Stomach (tissue), 9 donors: ENCODE measurements around the gene TREX2. TPM values are rescaled to one million over a fixed set of nuclear protein-coding genes. Genes with fewer than 3 reads are reported as not detected.
"Not testable (repeated sequence)": the region's sequence is repeated elsewhere in the genome, so short reads cannot be mapped to it uniquely, and the experiment has no call there.

Experiments used
- DNase-seq, 2 donors: peaks; one replicate each; pipeline versions ENCODE4 v3.0.0 to v3.0.0-alpha.2; 2013 to 2019
- H3K27ac ChIP-seq, 5 donors: fragments of 200-600 bp in 4 of 5; sonication (generic) in 4 of 5; one replicate each; pipeline ENCODE4 v1.5.1; 2013 to 2019; ENCODE audit warnings: mild to moderate bottlenecking in 1 of 5, moderate library complexity in 1 of 5
- H3K27me3 ChIP-seq, 3 donors: fragments of 200-600 bp; sonication (generic); one replicate each; pipeline ENCODE4 v1.5.1; 2017 to 2019; ENCODE audit warnings: mixed run types in 1 of 3
- H3K36me3 ChIP-seq, 4 donors: fragments of 200-600 bp; sonication (generic); 1 replicate in 3 of 4; 2 replicates in 1 of 4; pipeline ENCODE4 v1.5.1; 2016 to 2019
- H3K4me1 ChIP-seq, 4 donors: fragments of 200-600 bp; sonication (generic); one replicate each; pipeline ENCODE4 v1.5.1; 2016 to 2019
- H3K4me3 ChIP-seq, 4 donors: fragments of 200-600 bp; sonication (generic) in 3 of 4; one replicate each; pipeline ENCODE4 v1.5.1; 2016 to 2019; ENCODE audit warnings: mild to moderate bottlenecking in 1 of 4
- H3K9me3 ChIP-seq, 4 donors: fragments of 200-600 bp; sonication (generic); one replicate each; pipeline ENCODE4 v1.5.1; 2016 to 2019
- CTCF ChIP-seq, 7 experiments: fragments of 450-650 bp in 4 of 7; fragments of 200-600 bp in 3 of 7; sonication (generic) in 3 of 7; IDR thresholded peaks; one replicate each; pipeline ENCODE4 v1.5.1; 2016 to 2019; ENCODE audit warnings: antibody characterized with exemption in 7 of 7, control low read depth in 2 of 7, mild to moderate bottlenecking in 1 of 7
- EP300 ChIP-seq: sonication (generic); formaldehyde crosslinking; IDR thresholded peaks from one replicate; pipeline ENCODE4 v1.6.1; 2017; ENCODE audit warnings: antibody characterized with exemption
- POLR2A ChIP-seq, 4 donors: fragments of 450-650 bp; IDR thresholded peaks; one replicate each; pipeline ENCODE4 v1.6.1; 2016; ENCODE audit warnings: antibody characterized with exemption in 4 of 4, control low read depth in 2 of 4, mild to moderate bottlenecking in 1 of 4, moderate library complexity in 1 of 4
- POLR2AphosphoS5 ChIP-seq, 3 donors: sonication (generic); formaldehyde crosslinking; IDR thresholded peaks; one replicate each; pipeline ENCODE4 v1.6.1; 2016; ENCODE audit warnings: antibody characterized with exemption in 3 of 3
- WGBS, 5 donors: extraction: QIAGEN DNeasy Blood & Tissue Kit in 3 of 5; methylation state at CpG; one replicate each; pipeline versions ENCODE4 v1.1.5 to v1.1.7; 2013 to 2018; 5-methylcytosine and 5-hydroxymethylcytosine counted together
- intact Hi-C: fragments of 100-400 bp; cut with DNase I; formaldehyde crosslinking; loops from one replicate; pipeline ENCODE4 v1.15.1; 2023; ENCODE audit warnings: low total_unique reads
- polyA plus RNA-seq, 3 donors: library from polyadenylated mRNA; stranded (reverse); fragments of 200-250 nt; gene quantifications; one replicate each; pipeline ENCODE4 v1.2.3, GENCODE V29; 2013
- total RNA-seq, 5 donors: library from RNA; depleted of rRNA; stranded (reverse); fragments of >200 nt; gene quantifications; one replicate each; pipeline versions ENCODE4 v1.1.0 to v1.2.3, GENCODE V29; 2014 to 2016
- donor health status: healthy with polysubstance abuse.
- donor health status: Bipolar disorder and iron deficiency.
- donor health status: healthy.

TREX2 gene
- total and polyA plus RNA-seq, 8 donors, result 0.62 to 13.3 (median 2.2) TPM; not detected in 3

GRCh38 chrX:153405426-153405825, 40.4 kb downstream of the TREX2 start:
- WGBS, 5 donors, result 35 to 63% (median 46%) methylated on average over 2 to 5 of the region's 5 CpGs
- Histone ChIP-seq H3K4me3 (no peak overlapping the region), H3K9me3 (peaks cover 0 to 11% (median 4%) of the 10 kb centered on the region in 4 donors), H3K27ac (no peak overlapping the region), H3K4me1 (no peaks in the 10 kb centered on the region), H3K36me3 (no peaks in the 10 kb centered on the region), H3K27me3 (no peaks in the 10 kb centered on the region)
- no peak for TF ChIP-seq POLR2AphosphoS5 (IDR thresholded peaks at IDR 0.05)
- TF ChIP-seq POLR2A (IDR thresholded peaks at IDR 0.05), result no peak
- no peak for TF ChIP-seq CTCF (IDR thresholded peaks at IDR 0.05)
- TF ChIP-seq EP300, result no peak
- no peak for DNase-seq
- intact Hi-C loops, result no loop called here

GRCh38 chrX:153404333-153404732, 41.5 kb downstream of the TREX2 start:
- H3K4me3 ChIP-seq, intact Hi-C loops, H3K27ac ChIP-seq, H3K36me3 ChIP-seq, H3K27me3 ChIP-seq, DNase-seq, H3K4me1 ChIP-seq: not testable (repeated sequence)
- peaks cover 0 to 13% (median 4%) of the 10 kb centered on the region in 4 donors for H3K9me3 ChIP-seq
- 68 to 75% (median 72%) methylated on average over 4 to 5 of the region's 5 CpGs for WGBS, 5 donors

GRCh38 chrX:153401133-153401764, 44.6 kb downstream of the TREX2 start, which contains the start of gene PNMA6E:
PNMA6E (minus strand) TSS chrX:153401350; CDS start chrX:153398849, 2,501 bp downstream.
- Histone ChIP-seq H3K36me3 (no peaks in the 10 kb centered on the region), H3K27me3 (peaks cover 0 to 15% (median 7%) of the 10 kb centered on the region in 3 donors), H3K27ac (no peak within 1 kb of the TSS), H3K9me3 (peaks cover 0 to 13% (median 4%) of the 10 kb centered on the region in 4 donors), H3K4me3 (no peak within 1 kb of the TSS), H3K4me1 (no peaks in the 10 kb centered on the region)
- intact Hi-C loops, result no loop called here
- no peak for TF ChIP-seq EP300
- no peak for TF ChIP-seq CTCF (IDR thresholded peaks at IDR 0.05)
- no peak for TF ChIP-seq POLR2A (IDR thresholded peaks at IDR 0.05)
- no peak for TF ChIP-seq POLR2AphosphoS5 (IDR thresholded peaks at IDR 0.05)
- no peak for DNase-seq
- WGBS, 5 donors, result 91 to 97% (median 94%) methylated on average over 21 to 29 of the region's 29 CpGs

GRCh38 chrX:153400146-153401132, 45.4 kb downstream of the TREX2 start:
- WGBS, 5 donors, result 72 to 80% (median 76%) methylated on average over 29 to 60 of the region's 60 CpGs
- TF ChIP-seq EP300, result no peak
- no peak for TF ChIP-seq POLR2AphosphoS5 (IDR thresholded peaks at IDR 0.05)
- peak in 3 of 7 experiments; percentile 26 to 42 (median 26) for TF ChIP-seq CTCF (IDR thresholded peaks at IDR 0.05)
- no peak for TF ChIP-seq POLR2A (IDR thresholded peaks at IDR 0.05)
- H3K4me1 ChIP-seq, result no peaks in the 10 kb centered on the region
- peaks cover 0 to 13% (median 4%) of the 10 kb centered on the region in 4 donors for H3K9me3 ChIP-seq
- H3K27ac ChIP-seq, result no peak overlapping the region
- H3K4me3 ChIP-seq, result no peak overlapping the region
- H3K27me3 ChIP-seq, result peaks cover 0 to 15% (median 7%) of the 10 kb centered on the region in 3 donors
- intact Hi-C loops, result no loop called here
- peak; percentile 27 to 35 for DNase-seq
- H3K36me3 ChIP-seq, result no peaks in the 10 kb centered on the region
